ENCODE data around the gene SSBP4.

GRCh38 chr19:18426416-18426767 lies 7.2 kb downstream of the SSBP4 start:
- no peak for TF ChIP-seq CTCF (IDR thresholded peaks at IDR 0.05; ENCODE audit: low read depth, low read length, poor library complexity, severe bottlenecking)
- no peak for TF ChIP-seq EZH2phosphoT487 (IDR thresholded peaks at IDR 0.05; ENCODE audit: borderline replicate concordance, low read length)
